HG03066 (cell line): Measurements from ENCODE around the gene SLC35B1.

Experiments
- ATAC-seq: cut with Tn5 transposase; IDR thresholded peaks from one replicate; pipeline ENCODE4 v1.9.1; 2021; ENCODE audit warnings: low read depth; ENCODE audit not compliant: unreplicated experiment

The SLC35B1 gene

GRCh38 chr17:49707608-49708514 is at the start of gene SLC35B1:
TSS of gene SLC35B1 (minus strand) at chr17:49707964. CDS start at chr17:49707833, 131 bp downstream.
- ATAC-seq, result peak; percentile 94

GRCh38 chr17:49757151-49757777 is 49.5 kb upstream of the SLC35B1 start:
- no peak for ATAC-seq

GRCh38 chr17:49756323-49757150 is 48.8 kb upstream of the SLC35B1 start:
- ATAC-seq, result no peak

GRCh38 chr17:49755663-49756283 is 48.0 kb upstream of the SLC35B1 start:
- no peak for ATAC-seq

- ATAC-seq, result no peak
Observed at GRCh38 chr17:49753959-49754391, 46.2 kb upstream of the SLC35B1 start.

GRCh38 chr17:49752508-49752907 is 44.7 kb upstream of the SLC35B1 start:
- no peak for ATAC-seq

- no peak for ATAC-seq
Observed at GRCh38 chr17:49749730-49750129, 42.0 kb upstream of the SLC35B1 start.

- peak; percentile 81 for ATAC-seq
Observed at GRCh38 chr17:49748791-49749190, 41.0 kb upstream of the SLC35B1 start.

GRCh38 chr17:49748223-49748622 is 40.5 kb upstream of the SLC35B1 start:
- no peak for ATAC-seq

GRCh38 chr17:49747632-49748031 is 39.9 kb upstream of the SLC35B1 start:
- no peak for ATAC-seq

- peak; percentile 48 for ATAC-seq
Observed at GRCh38 chr17:49746791-49747490, 39.2 kb upstream of the SLC35B1 start.

- ATAC-seq, result no peak
Observed at GRCh38 chr17:49745175-49746139, 37.7 kb upstream of the SLC35B1 start.

GRCh38 chr17:49742166-49742638 is 34.4 kb upstream of the SLC35B1 start:
- ATAC-seq, result no peak

- ATAC-seq, result no peak
Observed at GRCh38 chr17:49741692-49742076, 33.9 kb upstream of the SLC35B1 start.

- ATAC-seq, result peak; percentile 45
Observed at GRCh38 chr17:49741009-49741691, 33.4 kb upstream of the SLC35B1 start.

GRCh38 chr17:49739641-49740271 is 32.0 kb upstream of the SLC35B1 start:
- no peak for ATAC-seq

- ATAC-seq, result no peak
Observed at GRCh38 chr17:49738456-49739163, 30.8 kb upstream of the SLC35B1 start.
